Ramos (cell line): Measurements from ENCODE around the gene CRACR2A.

Experiments
- in situ Hi-C: fragments of 300-500 bp; cut with MboI; formaldehyde crosslinking; loops from one replicate; pipeline ENCODE4 v1.14.3; 2022; ENCODE audit warnings: low sequenced_read_pairs; ENCODE audit not compliant: unreplicated experiment

The CRACR2A gene

GRCh38 chr12:3752741-3753486 is at the start of gene CRACR2A:
TSS of gene CRACR2A (minus strand) at chr12:3753109. CDS start at chr12:3696999, 56,110 bp downstream.
- in situ Hi-C loops = no loop called here

GRCh38 chr12:3797531-3798048 is 44.7 kb upstream of the CRACR2A start:
- in situ Hi-C loops = no loop called here

- in situ Hi-C loops = no loop called here
These were observed 42.7 kb upstream of the CRACR2A start for GRCh38 chr12:3795492-3796133.

- in situ Hi-C loops = no loop called here
These were observed 42.2 kb upstream of the CRACR2A start for GRCh38 chr12:3795066-3795465.

- in situ Hi-C loops = no loop called here
These were observed 39.8 kb upstream of the CRACR2A start for GRCh38 chr12:3792623-3793288.

GRCh38 chr12:3791256-3791874 is 38.5 kb upstream of the CRACR2A start:
- in situ Hi-C loops = no loop called here

GRCh38 chr12:3790642-3791041 is 37.7 kb upstream of the CRACR2A start:
- in situ Hi-C loops = no loop called here

GRCh38 chr12:3789838-3790237 is 36.9 kb upstream of the CRACR2A start:
- in situ Hi-C loops = no loop called here

- in situ Hi-C loops = no loop called here
These were observed 24.4 kb upstream of the CRACR2A start for GRCh38 chr12:3777206-3777809.

GRCh38 chr12:3775385-3776035 is 22.6 kb upstream of the CRACR2A start:
- in situ Hi-C loops = no loop called here

GRCh38 chr12:3772380-3772779 is 19.5 kb upstream of the CRACR2A start:
- in situ Hi-C loops = no loop called here

- in situ Hi-C loops = no loop called here
These were observed 18.9 kb upstream of the CRACR2A start for GRCh38 chr12:3771853-3772252.

GRCh38 chr12:3770891-3771290 is 18.0 kb upstream of the CRACR2A start:
- in situ Hi-C loops = no loop called here

- in situ Hi-C loops = no loop called here
These were observed 16.1 kb upstream of the CRACR2A start for GRCh38 chr12:3768911-3769447.

- in situ Hi-C loops = no loop called here
These were observed 8.3 kb upstream of the CRACR2A start for GRCh38 chr12:3761116-3761735.

GRCh38 chr12:3759878-3760277 is 7.0 kb upstream of the CRACR2A start:
- in situ Hi-C loops = no loop called here

- in situ Hi-C loops = no loop called here
These were observed 4.4 kb upstream of the CRACR2A start for GRCh38 chr12:3757261-3757660.

GRCh38 chr12:3755898-3756297 is 3.0 kb upstream of the CRACR2A start:
- in situ Hi-C loops = no loop called here
